Immature natural killer cell (primary cell): ENCODE results near the gene CYP27B1. TPM values are rescaled to one million over a fixed set of nuclear protein-coding genes. Genes with fewer than 3 reads are reported as not detected.
"Not testable (repeated sequence)": the region's sequence is repeated elsewhere in the genome, so short reads cannot be mapped to it uniquely, and the experiment has no call there.

ENCODE experiments used
- DNase-seq, 3 donors: peaks; one replicate each; pipeline ENCODE4 v3.0.0; 2022; ENCODE audit warnings: mixed read lengths in 1 of 3
- H3K27ac Mint-ChIP-seq, 6 donors: one replicate each; pipeline ENCODE4 v1.8.0; 2020; ENCODE audit warnings: mixed read lengths in 6 of 6, mild to moderate bottlenecking in 5 of 6, inconsistent platforms in 4 of 6, moderate library complexity in 3 of 6
- H3K27me3 Mint-ChIP-seq, 3 donors: one replicate each; pipeline ENCODE4 v1.8.0; 2020 to 2021; ENCODE audit warnings: low read depth in 3 of 3, mild to moderate bottlenecking in 3 of 3, mixed read lengths in 3 of 3, moderate library complexity in 3 of 3, inconsistent platforms in 1 of 3
- H3K36me3 Mint-ChIP-seq, 3 donors: one replicate each; pipeline ENCODE4 v1.8.0; 2020; ENCODE audit warnings: mixed read lengths in 3 of 3, inconsistent platforms in 2 of 3, mild to moderate bottlenecking in 2 of 3
- H3K4me1 Mint-ChIP-seq, 2 donors: one replicate each; pipeline ENCODE4 v1.8.0; 2020; ENCODE audit warnings: inconsistent platforms in 2 of 2, mild to moderate bottlenecking in 2 of 2, mixed read lengths in 2 of 2, moderate library complexity in 1 of 2
- H3K4me3 Mint-ChIP-seq, 5 donors: one replicate each; pipeline ENCODE4 v1.8.0; 2020; ENCODE audit warnings: mild to moderate bottlenecking in 5 of 5, mixed read lengths in 5 of 5, inconsistent platforms in 3 of 5, moderate library complexity in 3 of 5
- H3K9me3 Mint-ChIP-seq, 6 donors: one replicate each; pipeline ENCODE4 v1.8.0; 2020; ENCODE audit warnings: mild to moderate bottlenecking in 6 of 6, mixed read lengths in 6 of 6, inconsistent platforms in 4 of 6, moderate library complexity in 3 of 6
- polyA plus RNA-seq, 3 donors: library from polyadenylated mRNA; unstranded; fragments of 300-500 nt; fragmentation: Illumina TruSeq; gene quantifications; one replicate each; pipeline ENCODE4 v1.2.3, GENCODE V29; 2021

The CYP27B1 gene
- polyA plus RNA-seq, 3 donors from 2014 or later = not detected

GRCh38 chr12:57720606-57721595, 46.0 kb downstream of the CYP27B1 start:
- DNase-seq = no peak
- Mint-ChIP-seq H3K27ac (peak overlapping the region in 3 of 6 donors; percentile 22 to 59 (median 26)), H3K4me1 (peaks cover 6 to 10% of the 10 kb centered on the region in 2 donors), H3K4me3 (no peak overlapping the region), H3K27me3 (peaks cover 2 to 3% (median 2%) of the 10 kb centered on the region in 3 donors), H3K36me3 (peaks cover 12 to 32% (median 14%) of the 10 kb centered on the region in 3 donors), H3K9me3 (no peaks in the 10 kb centered on the region)

- Mint-ChIP-seq H3K27ac (no peak overlapping the region), H3K36me3 (peaks cover 12 to 36% (median 18%) of the 10 kb centered on the region in 3 donors), H3K4me3 (no peak overlapping the region), H3K27me3 (peaks cover 2 to 3% (median 2%) of the 10 kb centered on the region in 3 donors), H3K9me3 (no peaks in the 10 kb centered on the region), H3K4me1 (peaks cover 5 to 9% of the 10 kb centered on the region in 2 donors)
- no peak for DNase-seq
These were observed 46.9 kb downstream of the CYP27B1 start for GRCh38 chr12:57719777-57720605.

- H3K36me3 Mint-ChIP-seq = peaks cover 12 to 36% (median 18%) of the 10 kb centered on the region in 3 donors
- peaks cover 0 to 5% of the 10 kb centered on the region in 2 donors for H3K4me1 Mint-ChIP-seq
- DNase-seq = no peak
- peaks cover 2 to 3% (median 2%) of the 10 kb centered on the region in 3 donors for H3K27me3 Mint-ChIP-seq
- no peaks in the 10 kb centered on the region for H3K9me3 Mint-ChIP-seq
- H3K27ac Mint-ChIP-seq = no peak overlapping the region
- no peak overlapping the region for H3K4me3 Mint-ChIP-seq
These were observed 48.0 kb downstream of the CYP27B1 start for GRCh38 chr12:57718641-57719528.

GRCh38 chr12:57717846-57718640, 48.8 kb downstream of the CYP27B1 start:
- peaks cover 12 to 36% (median 18%) of the 10 kb centered on the region in 3 donors for H3K36me3 Mint-ChIP-seq
- peaks cover 0 to 2% of the 10 kb centered on the region in 2 donors for H3K4me1 Mint-ChIP-seq
- peaks cover 2 to 3% (median 2%) of the 10 kb centered on the region in 3 donors for H3K27me3 Mint-ChIP-seq
- H3K4me3 Mint-ChIP-seq = no peak overlapping the region
- DNase-seq = no peak
- no peaks in the 10 kb centered on the region for H3K9me3 Mint-ChIP-seq
- peak overlapping the region in 1 of 6 donors; percentile 72 for H3K27ac Mint-ChIP-seq

GRCh38 chr12:57717131-57717530, 49.7 kb downstream of the CYP27B1 start:
- DNase-seq = no peak
- Mint-ChIP-seq H3K9me3 (no peaks in the 10 kb centered on the region), H3K27me3 (peaks cover 0 to 3% (median 2%) of the 10 kb centered on the region in 3 donors), H3K36me3 (peaks cover 13 to 41% (median 18%) of the 10 kb centered on the region in 3 donors), H3K27ac (no peak overlapping the region), H3K4me1 (peaks cover 0 to 2% of the 10 kb centered on the region in 2 donors), H3K4me3 (no peak overlapping the region)

GRCh38 chr12:57716305-57716704, 50.6 kb downstream of the CYP27B1 start:
- Mint-ChIP-seq H3K9me3 (no peaks in the 10 kb centered on the region), H3K4me3 (no peak overlapping the region), H3K27ac (peak overlapping the region in 1 of 6 donors; percentile 22), H3K27me3 (peaks cover 0 to 2% (median 0%) of the 10 kb centered on the region in 3 donors), H3K4me1 (no peaks in the 10 kb centered on the region), H3K36me3 (peaks cover 20 to 45% (median 21%) of the 10 kb centered on the region in 3 donors)
- DNase-seq = no peak

GRCh38 chr12:57715786-57716185, 51.1 kb downstream of the CYP27B1 start:
- H3K27ac Mint-ChIP-seq = no peak overlapping the region
- H3K27me3 Mint-ChIP-seq = no peaks in the 10 kb centered on the region

GRCh38 chr12:57715036-57715748, 51.7 kb downstream of the CYP27B1 start:
- not testable (repeated sequence) for H3K4me3 Mint-ChIP-seq, H3K27me3 Mint-ChIP-seq, H3K9me3 Mint-ChIP-seq, H3K4me1 Mint-ChIP-seq, H3K27ac Mint-ChIP-seq, DNase-seq
- H3K36me3 Mint-ChIP-seq = peaks cover 21 to 48% (median 24%) of the 10 kb centered on the region in 3 donors

More at GRCh38 chr12:57715786-57716185, 51.1 kb downstream of the CYP27B1 start:
- Mint-ChIP-seq H3K36me3 (peaks cover 21 to 46% (median 24%) of the 10 kb centered on the region in 3 donors), H3K9me3 (no peaks in the 10 kb centered on the region), H3K4me3 (no peak overlapping the region), H3K4me1 (no peaks in the 10 kb centered on the region)
- DNase-seq = no peak

- Mint-ChIP-seq H3K36me3 (peaks cover 14 to 39% (median 16%) of the 10 kb centered on the region in 3 donors), H3K4me3 (no peak overlapping the region), H3K27me3 (no peaks in the 10 kb centered on the region), H3K27ac (no peak overlapping the region), H3K9me3 (no peaks in the 10 kb centered on the region), H3K4me1 (no peaks in the 10 kb centered on the region)
- DNase-seq = no peak
These were observed 53.7 kb downstream of the CYP27B1 start for GRCh38 chr12:57713209-57713608.

- Mint-ChIP-seq H3K4me3 (no peak overlapping the region), H3K27ac (no peak overlapping the region), H3K27me3 (no peaks in the 10 kb centered on the region), H3K36me3 (peaks cover 10 to 35% (median 13%) of the 10 kb centered on the region in 3 donors), H3K9me3 (no peaks in the 10 kb centered on the region), H3K4me1 (no peaks in the 10 kb centered on the region)
- DNase-seq = no peak
These were observed 54.2 kb downstream of the CYP27B1 start for GRCh38 chr12:57712701-57713100.
